HG02623 (cell line): Measurements from ENCODE around the gene KCNH6.
A peak's percentile ranks its signal among the peaks of the same experiment; 100 is the strongest.

Experiments used
- ATAC-seq: cut with Tn5 transposase; IDR thresholded peaks from one replicate; pipeline ENCODE4 v1.9.1; 2021; ENCODE audit warnings: moderate library complexity; ENCODE audit not compliant: unreplicated experiment

The KCNH6 gene

DNA sequence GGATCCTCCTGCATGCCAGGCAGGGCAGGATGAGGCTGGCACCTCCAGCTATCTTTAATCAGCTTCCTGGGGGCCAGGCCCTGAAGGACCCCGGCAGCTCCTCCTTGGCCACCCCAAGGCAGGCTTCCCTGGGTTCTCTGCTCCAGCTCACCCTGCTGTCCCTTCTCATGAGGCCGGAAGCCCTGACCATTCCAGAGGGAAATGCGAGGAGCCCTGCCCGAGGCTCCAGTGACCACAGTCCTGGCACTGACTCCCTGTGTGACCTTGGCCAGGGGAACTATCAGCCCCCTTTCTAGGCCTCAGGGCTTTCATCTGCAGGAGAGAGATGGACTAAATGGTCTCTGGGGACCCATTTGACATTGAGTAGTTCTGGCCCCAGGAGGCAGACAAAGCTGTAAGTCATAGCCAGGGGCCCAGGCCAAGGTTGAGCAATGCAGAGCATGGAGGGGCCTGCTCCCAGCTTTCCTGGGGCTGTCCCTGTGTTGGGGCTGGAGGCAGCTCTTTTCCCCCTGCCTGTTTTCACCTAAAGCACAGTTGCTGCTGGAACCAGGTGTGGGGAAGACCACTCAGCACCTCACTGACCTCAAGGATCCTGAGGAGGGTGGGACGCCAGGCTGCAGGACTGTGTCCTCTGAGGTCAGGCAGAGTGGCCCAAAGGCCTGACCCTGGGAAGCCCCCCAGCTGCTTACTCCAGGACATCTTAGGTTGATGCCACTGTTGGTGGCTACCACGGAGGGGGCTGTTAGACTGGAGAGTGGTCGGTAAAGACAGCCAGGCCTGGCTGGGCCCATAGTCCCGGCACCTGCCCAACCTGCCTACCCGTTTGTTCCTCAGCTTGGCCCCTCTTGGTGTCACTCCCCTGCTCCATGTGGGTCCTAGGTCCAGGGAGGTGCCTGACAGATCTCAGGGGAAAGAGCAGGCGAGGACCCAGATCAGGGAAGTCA, 8.1 kb downstream of the KCNH6 start:
- ATAC-seq = no peak

DNA sequence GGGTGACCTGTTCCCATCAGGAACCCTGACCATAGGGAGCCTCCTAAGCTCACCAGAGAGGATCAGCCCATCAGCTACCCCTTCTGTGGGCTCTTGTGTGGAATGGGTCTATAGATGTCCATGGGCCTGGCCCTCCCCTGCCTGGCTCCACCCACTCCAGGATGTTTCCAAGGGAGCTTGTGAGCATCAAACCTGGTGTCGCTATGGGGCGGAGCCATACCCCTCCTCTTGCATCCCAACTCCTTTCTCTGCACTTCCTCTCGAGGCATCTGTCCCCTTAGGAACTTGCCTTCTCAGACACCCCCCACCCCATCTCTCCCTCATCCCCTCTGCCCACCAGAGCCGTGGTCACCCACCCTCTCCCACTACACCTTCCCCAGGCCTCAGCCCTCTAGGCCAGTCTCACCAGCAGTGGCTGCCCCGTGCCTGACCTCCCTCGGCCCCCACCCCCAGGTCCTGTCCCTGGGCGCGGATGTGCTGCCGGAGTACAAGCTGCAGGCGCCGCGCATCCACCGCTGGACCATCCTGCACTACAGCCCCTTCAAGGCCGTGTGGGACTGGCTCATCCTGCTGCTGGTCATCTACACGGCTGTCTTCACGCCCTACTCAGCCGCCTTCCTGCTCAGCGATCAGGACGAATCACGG, 10.4 kb downstream of the KCNH6 start:
- ATAC-seq = no peak

DNA sequence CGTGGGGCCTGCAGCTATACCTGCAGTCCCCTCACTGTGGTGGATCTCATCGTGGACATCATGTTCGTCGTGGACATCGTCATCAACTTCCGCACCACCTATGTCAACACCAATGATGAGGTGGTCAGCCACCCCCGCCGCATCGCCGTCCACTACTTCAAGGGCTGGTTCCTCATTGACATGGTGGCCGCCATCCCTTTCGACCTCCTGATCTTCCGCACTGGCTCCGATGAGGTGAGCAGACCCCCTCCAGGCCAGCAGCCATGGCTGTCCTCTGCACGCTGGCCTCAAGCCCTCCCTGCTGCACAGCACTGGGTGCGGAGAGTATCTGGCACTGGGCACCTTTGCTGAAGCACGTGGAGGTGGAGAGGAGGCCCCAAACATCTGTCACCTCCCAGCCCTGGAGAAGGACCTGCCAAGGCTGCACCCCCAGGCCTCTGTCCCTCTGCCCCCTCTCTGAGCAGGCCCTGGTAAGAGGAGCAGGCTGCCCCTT, 11.0 kb downstream of the KCNH6 start:
- no peak for ATAC-seq

DNA sequence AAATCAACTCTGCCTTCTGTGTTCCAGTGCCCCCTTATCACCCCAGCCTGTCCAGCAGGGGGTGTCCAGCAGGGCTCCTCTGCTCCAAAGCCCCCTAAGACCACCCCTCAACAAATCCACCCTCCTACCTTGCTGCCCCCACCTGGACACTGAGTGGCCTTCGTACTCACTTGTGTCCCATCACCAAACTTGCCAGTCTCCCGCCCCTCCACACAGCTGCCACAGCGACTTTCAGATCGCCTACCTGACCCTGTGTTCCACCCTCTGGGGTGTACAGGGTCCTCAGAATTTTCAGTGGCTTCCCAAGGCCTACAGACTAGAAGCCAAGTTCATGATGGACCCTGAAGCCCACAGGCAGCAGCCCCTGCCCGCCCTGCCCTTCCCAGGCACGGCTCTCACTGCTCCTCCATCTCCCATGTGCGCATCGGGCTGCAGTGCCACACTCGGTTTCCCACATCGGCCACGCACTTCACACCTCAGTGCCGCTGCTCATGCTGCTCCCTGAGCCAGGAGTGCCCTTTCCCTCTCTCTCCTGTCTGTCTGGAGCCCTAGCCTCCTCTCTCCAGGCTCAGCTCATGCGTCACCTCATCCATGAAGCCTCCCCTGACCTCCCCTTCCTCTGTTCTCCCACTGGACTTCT, 11.8 kb downstream of the KCNH6 start:
- no peak for ATAC-seq

DNA sequence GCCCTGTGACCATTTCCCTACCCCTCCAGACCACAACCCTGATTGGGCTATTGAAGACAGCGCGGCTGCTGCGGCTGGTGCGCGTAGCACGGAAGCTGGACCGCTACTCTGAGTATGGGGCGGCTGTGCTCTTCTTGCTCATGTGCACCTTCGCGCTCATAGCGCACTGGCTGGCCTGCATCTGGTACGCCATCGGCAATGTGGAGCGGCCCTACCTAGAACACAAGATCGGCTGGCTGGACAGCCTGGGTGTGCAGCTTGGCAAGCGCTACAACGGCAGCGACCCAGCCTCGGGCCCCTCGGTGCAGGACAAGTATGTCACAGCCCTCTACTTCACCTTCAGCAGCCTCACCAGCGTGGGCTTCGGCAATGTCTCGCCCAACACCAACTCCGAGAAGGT, 12.5 kb downstream of the KCNH6 start:
- no peak for ATAC-seq

DNA sequence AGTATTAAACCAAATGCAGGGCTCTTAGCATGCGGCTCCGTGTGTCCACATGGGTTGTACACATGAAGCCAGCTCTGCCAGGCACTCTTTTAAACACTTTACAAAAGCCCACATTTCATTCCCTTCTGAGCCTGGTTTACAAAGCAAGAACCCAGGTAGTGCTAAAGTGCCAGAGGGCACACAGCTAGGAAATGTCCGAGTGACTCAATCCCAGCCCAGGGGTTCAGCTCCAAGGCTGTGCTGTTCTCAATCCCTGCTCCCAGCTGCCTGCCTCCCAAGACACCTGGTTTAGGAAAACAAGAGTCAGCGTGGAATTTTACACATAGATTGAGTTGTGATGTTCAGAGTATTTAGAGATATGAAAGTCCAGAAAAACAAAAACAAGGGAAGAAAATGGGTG, 13.8 kb downstream of the KCNH6 start:
- ATAC-seq = no peak

DNA sequence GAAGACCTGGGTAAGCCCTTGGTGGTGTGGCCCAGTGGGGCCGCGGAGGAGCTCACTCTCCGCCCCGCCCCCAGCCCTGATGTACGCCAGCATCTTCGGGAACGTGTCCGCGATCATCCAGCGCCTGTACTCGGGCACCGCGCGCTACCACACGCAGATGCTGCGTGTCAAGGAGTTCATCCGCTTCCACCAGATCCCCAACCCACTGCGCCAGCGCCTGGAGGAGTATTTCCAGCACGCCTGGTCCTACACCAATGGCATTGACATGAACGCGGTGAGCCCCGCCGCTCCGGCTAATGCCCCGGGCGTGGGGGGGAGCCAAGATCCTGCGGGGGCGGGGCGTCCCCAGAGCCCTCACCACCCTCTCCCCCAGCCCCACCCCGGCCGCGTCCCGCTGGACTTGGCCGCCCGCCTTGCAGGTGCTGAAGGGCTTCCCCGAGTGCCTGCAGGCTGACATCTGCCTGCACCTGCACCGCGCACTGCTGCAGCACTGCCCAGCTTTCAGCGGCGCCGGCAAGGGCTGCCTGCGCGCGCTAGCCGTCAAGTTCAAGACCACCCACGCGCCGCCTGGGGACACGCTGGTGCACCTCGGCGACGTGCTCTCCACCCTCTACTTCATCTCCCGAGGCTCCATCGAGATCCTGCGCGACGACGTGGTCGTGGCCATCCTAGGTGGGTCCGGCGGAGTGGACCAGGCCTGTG, 15.0 kb downstream of the KCNH6 start:
- ATAC-seq = no peak

DNA sequence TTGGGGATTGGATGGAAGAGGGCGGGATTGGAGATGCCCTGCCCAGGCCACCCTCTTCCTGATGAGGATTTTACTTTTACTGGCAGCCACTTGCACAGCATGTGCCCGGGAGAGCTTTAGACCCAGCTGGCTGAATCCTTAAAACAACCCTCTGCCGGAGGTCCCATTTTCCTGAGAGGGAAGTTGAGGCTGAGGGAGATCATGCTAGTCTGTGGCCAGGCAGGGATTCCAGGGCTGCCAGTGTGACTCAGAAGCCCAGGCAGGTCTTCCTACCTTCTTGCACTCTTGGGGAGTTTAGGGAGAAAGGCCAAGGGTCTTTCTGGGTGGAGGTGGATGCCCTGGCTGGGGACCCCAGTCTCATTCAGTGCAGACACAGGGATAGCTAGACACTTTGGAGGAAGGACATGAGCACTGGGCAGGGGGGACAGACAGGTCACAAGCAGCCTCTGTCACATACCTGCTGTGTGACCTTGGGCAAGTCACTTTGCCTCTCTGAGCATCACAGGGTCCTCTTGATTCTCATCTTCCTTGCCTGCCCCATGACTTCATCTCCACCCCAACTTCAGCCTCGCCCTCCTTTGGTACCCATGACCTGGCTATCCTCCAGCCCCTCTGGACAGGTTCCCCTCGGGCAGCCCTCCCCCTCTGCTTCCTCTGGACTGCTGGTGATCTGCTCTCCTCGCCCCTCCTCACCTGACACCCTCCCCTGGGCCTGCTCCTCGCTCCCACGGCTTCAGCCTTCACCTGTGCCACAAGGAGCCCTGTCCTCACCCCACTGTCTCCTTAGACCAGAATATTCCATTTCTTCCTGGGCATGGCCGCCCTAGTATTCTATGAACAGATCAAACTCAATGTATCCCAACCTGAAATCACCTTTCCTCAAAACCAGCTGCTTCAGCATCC, 15.8 kb downstream of the KCNH6 start:
- no peak for ATAC-seq

DNA sequence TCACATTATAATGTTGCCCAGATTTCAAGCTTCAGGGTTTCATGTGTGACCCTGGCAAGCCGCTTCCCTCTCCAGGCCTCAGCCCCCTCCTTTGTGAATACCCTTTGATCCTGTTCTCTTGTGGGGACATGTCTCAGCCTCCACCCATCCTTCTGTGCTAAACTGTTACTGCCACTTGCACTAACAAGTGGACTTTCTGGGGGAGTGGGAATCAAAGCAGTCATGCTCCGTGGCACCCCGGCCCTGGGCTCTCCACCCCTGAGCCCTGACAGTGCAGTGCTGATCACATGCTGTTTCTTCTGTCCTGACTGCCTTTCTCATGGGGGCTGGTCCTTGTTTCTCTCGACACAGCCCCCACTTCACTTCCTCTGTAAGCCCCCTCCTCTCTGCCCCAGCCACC, 17.4 kb downstream of the KCNH6 start:
- no peak for ATAC-seq

DNA sequence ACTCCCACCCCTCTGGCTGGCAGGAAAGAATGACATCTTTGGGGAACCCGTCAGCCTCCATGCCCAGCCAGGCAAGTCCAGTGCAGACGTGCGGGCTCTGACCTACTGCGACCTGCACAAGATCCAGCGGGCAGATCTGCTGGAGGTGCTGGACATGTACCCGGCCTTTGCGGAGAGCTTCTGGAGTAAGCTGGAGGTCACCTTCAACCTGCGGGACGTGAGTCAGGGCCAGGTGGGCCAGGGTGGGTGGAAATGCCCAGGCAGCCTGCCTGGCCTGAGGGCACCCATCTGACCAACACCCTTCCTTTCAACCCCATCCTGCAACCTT, 19.0 kb downstream of the KCNH6 start:
- no peak for ATAC-seq

DNA sequence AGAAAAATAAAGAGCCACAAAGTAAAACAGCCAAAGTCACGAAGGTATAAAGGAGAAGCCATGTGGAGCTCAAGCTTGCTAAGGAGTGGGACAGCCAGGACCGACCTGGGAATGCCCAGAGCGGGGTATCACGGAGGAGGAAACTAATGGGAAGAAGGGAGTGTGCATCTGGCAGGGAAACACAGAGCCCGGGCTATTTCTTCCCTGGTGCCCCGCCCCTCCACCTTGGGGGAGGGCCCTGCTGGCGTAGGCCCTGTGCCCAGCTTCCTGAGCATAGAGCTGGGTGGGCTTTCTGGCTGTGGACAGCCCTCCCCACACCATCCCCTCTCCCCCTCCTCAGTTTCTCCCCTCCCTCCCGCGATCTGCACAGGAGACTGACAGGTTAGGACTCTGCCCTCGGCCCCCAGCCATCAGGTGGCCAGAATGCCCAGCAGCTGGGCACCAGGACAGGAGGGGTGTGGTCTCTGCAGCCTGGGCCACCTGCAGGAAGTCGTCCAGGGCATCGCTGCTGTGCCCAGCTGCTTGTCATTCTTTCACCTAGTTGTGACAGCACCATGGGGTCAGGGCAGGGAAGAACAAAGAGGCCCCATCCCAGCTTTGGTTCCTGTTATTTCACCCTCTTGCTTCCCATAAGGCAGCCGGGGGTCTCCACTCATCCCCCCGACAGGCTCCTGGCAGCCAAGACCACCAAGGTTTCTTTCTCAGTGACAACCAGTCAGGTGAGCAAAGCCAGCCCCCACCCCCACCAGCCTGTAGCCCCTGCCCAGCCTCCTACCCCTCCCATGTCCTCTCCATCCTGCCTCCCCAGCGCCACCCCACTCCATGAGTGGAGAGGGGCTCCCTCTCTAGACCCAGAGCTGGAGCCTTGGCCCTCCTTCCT, 20.0 kb downstream of the KCNH6 start:
- ATAC-seq = no peak

DNA sequence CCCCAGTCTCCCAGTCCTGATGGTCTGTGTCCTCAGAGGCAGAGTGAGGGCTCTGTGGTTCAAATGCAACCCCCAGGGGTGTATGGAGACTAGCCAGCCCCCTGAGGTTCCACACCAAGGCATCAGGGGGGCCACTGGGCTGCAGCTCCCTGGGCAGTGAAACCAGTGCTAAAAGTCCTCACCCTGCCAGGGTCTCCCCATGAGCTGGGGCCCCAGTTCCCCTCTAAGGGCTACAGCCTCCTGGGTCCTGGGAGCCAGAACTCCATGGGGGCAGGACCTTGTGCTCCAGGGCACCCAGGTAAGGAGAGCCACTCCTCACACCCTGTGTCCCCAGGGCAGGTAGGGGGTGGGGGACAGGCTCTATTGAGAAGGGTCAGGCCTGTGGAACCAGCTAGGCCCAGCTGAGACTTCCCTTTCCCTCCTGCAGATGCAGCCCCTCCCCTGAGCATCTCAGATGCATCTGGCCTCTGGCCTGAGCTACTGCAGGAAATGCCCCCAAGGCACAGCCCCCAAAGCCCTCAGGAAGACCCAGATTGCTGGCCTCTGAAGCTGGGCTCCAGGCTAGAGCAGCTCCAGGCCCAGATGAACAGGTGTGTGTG, 20.8 kb downstream of the KCNH6 start:
- ATAC-seq = no peak

DNA sequence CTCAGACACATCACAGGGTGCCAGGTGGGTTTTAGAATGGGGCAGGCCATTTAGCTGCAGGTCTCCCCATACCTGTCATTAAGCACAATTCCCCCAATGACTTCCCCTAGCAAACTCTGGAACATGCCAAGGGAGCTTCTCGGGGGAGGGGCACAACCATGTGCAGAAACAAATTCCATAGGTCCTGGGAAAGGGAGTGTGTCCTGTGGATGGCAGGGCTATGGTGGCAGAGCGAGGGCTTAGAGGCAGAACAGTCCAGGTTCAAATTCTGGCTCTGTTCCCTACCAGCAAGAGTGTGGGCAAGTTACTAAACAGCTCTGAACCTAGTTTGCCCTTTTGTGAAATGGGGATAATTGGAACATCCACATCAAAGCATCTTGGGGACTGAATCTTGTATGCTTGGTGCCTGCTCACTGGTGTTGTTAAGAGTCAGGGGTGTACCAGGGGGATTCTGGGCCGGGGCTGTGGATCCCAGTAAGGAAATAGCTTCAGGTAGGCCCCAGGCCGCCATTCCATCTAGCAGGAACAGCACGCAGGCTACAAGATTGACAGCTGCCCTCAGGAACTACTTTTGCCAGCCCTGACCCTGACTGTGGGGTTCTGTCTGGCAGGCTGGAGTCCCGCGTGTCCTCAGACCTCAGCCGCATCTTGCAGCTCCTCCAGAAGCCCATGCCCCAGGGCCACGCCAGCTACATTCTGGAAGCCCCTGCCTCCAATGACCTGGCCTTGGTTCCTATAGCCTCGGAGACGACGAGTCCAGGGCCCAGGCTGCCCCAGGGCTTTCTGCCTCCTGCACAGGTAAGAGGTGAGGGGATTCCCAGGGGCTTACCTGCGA, 21.5 kb downstream of the KCNH6 start:
- ATAC-seq = no peak

DNA sequence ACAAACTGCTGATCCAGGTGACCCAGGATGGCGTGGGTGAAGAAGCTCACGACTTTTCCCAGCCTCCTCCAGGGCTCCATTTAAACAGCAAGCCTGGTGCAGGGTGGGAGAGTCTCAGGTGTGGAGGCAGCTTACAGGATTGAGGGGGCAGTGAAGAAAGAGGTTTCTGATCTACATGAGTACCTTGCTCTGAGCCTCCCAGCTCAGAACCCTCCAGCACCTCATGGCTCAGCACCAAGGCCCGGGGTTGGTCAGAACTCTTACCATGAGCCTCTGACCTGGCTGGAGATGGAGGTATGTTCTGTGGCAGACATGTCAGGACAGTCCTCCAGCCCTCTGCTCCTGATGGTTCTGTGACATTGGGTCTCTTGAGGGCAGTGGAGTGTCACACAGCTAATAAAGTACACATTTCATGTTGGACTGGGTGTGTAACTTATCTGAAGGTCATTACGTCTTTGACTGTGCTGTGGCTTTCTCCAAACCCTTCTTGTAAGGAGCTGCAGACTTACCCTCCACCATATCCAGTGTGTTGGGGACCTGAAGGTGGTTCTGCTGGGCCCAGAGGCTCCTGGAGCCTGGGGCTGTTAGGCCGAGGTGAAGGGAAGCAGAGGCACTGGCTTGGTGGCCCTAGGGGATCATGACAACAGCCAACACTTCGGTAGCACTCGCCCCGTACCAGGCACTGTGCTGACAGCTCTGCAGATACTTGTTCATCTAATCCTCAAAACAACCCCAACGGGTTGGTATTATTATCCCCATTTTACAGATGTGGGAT, 23.3 kb downstream of the KCNH6 start:
- no peak for ATAC-seq

DNA sequence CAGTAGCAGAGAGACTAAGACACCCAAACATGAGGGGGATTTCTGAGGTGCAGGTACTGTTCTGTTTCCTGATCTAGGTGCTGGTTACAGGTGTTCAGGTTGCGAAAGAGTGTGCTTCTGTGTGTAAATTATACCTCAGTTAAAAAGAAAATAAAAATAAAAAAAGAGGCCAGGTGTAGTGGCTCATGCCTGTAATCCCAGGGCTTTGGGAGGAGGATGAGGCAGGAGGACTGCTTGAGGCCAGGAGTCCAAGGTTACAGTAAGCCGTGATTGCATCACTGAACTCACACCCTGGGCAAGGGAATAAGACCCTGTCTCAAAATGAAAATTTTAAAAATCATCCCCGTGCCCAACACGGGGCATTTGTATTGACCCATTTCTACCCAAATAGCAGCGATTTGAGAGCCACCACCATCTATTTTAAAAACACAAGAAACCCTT, 23.9 kb downstream of the KCNH6 start:
- no peak for ATAC-seq

DNA sequence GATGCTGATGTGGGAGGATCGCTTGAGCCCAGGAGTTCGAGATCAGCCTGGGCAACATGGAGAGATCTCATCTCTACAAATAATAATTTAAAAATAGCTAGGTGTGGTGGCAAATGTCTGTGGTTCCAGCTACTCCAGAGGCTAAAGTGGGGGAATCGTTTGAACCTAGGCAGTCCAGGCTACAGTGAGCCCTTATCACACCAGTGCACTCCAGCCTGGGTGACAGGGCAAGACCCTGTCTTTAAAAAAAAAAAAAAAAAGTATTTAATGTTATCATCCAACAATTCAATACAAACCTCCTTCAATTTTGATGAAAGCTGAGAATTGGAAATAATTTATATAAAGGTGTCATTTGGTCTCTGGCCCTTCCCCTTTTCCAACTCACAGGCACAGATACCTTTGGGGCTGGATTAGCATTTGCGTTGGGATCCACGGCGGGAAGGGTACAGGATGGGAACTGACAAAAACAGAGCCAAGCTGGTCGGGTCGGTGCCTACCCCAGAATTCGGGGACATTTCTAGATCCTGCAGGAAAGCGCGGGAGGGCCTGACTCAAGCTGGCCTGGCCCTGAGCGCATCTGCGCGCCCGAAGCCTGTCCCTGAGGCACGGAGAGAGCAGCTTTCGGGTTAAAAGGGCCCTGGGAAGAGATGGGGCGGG, 26.3 kb downstream of the KCNH6 start:
- peak; percentile 13 for ATAC-seq
